ENCODE data around the gene CCDC110. TPM values are rescaled to one million over a fixed set of nuclear protein-coding genes. Genes with fewer than 3 reads are reported as not detected.

The CCDC110 gene
- polyA plus RNA-seq, 1 experiment, result 1.1 TPM

- TF ChIP-seq CTCF (IDR thresholded peaks at IDR 0.05; ENCODE audit: low read depth, low read length), result no peak
- CTCF ChIA-PET, result interaction anchor here (0.6 kb wide), 1 partner anchor 13 kb away, joined by 3 read pairs; no protein-coding TSS in a partner anchor
Measured at GRCh38 chr4:185416955-185417354, 54.6 kb downstream of the CCDC110 start.

GRCh38 chr4:185412412-185412811 lies 59.1 kb downstream of the CCDC110 start:
- Histone ChIP-seq H3K9me3 (ENCODE audit: control insufficient read depth, insufficient read depth, low read length) (no peaks in the 10 kb centered on the region), H3K27me3 (ENCODE audit: control insufficient read depth, insufficient read depth, low read length) (no peaks in the 10 kb centered on the region), H3K4me3 (ENCODE audit: low read depth, low read length) (no peak overlapping the region), H3K27ac (ENCODE audit: low read depth, low read length) (no peak overlapping the region)
- TF ChIP-seq CTCF (IDR thresholded peaks at IDR 0.05; ENCODE audit: low read depth, low read length), result no peak
- ChIA-PET CTCF (interaction anchor here (1.4 kb wide), 1 partner anchor 186 kb away, joined by 6 read pairs; no protein-coding TSS in a partner anchor), POLR2A (no interaction called here)
- DNase-seq (ENCODE audit: low read depth, low spot score), result no peak

More at GRCh38 chr4:185416955-185417354, 54.6 kb downstream of the CCDC110 start:
- DNase-seq (ENCODE audit: low read depth, low spot score), result no peak
- H3K9me3 ChIP-seq (ENCODE audit: control insufficient read depth, insufficient read depth, low read length), result no peaks in the 10 kb centered on the region
- POLR2A ChIA-PET, result no interaction called here
- H3K27me3 ChIP-seq (ENCODE audit: control insufficient read depth, insufficient read depth, low read length), result no peaks in the 10 kb centered on the region
- no peak overlapping the region for H3K27ac ChIP-seq (ENCODE audit: low read depth, low read length)
- no peak overlapping the region for H3K4me3 ChIP-seq (ENCODE audit: low read depth, low read length)

- ChIA-PET POLR2A (no interaction called here), CTCF (interaction anchor here (1.4 kb wide), 1 partner anchor 186 kb away, joined by 6 read pairs; no protein-coding TSS in a partner anchor)
- Histone ChIP-seq H3K27ac (ENCODE audit: low read depth, low read length) (no peak overlapping the region), H3K9me3 (ENCODE audit: control insufficient read depth, insufficient read depth, low read length) (no peaks in the 10 kb centered on the region), H3K27me3 (ENCODE audit: control insufficient read depth, insufficient read depth, low read length) (no peaks in the 10 kb centered on the region), H3K4me3 (ENCODE audit: low read depth, low read length) (no peak overlapping the region)
- no peak for DNase-seq (ENCODE audit: low read depth, low spot score)
- TF ChIP-seq CTCF (IDR thresholded peaks at IDR 0.05; ENCODE audit: low read depth, low read length), result no peak
Measured at GRCh38 chr4:185411849-185412248, 59.7 kb downstream of the CCDC110 start.

- ChIA-PET CTCF (no interaction called here), POLR2A (no interaction called here)
- TF ChIP-seq CTCF (IDR thresholded peaks at IDR 0.05; ENCODE audit: low read depth, low read length), result no peak
- DNase-seq (ENCODE audit: low read depth, low spot score), result no peak
- Histone ChIP-seq H3K4me3 (ENCODE audit: low read depth, low read length) (no peak overlapping the region), H3K27me3 (ENCODE audit: control insufficient read depth, insufficient read depth, low read length) (no peaks in the 10 kb centered on the region), H3K9me3 (ENCODE audit: control insufficient read depth, insufficient read depth, low read length) (no peaks in the 10 kb centered on the region), H3K27ac (ENCODE audit: low read depth, low read length) (no peak overlapping the region)
Measured at GRCh38 chr4:185408432-185408831, 63.1 kb downstream of the CCDC110 start.

- no peak for TF ChIP-seq CTCF (IDR thresholded peaks at IDR 0.05; ENCODE audit: low read depth, low read length)
- Histone ChIP-seq H3K9me3 (ENCODE audit: control insufficient read depth, insufficient read depth, low read length) (no peaks in the 10 kb centered on the region), H3K4me3 (ENCODE audit: low read depth, low read length) (no peak overlapping the region), H3K27me3 (ENCODE audit: control insufficient read depth, insufficient read depth, low read length) (no peaks in the 10 kb centered on the region), H3K27ac (ENCODE audit: low read depth, low read length) (no peak overlapping the region)
- POLR2A ChIA-PET, result no interaction called here
- CTCF ChIA-PET, result no interaction called here
- DNase-seq (ENCODE audit: low read depth, low spot score), result no peak
Measured at GRCh38 chr4:185405296-185405999, 66.1 kb downstream of the CCDC110 start.
